CD8-positive, alpha-beta memory T cell (primary cell): Measurements from ENCODE around the gene LCLAT1. TPM values are rescaled to one million over a fixed set of nuclear protein-coding genes. Genes with fewer than 3 reads are reported as not detected.

Experiments
- CTCF ChIA-PET: fragments of 350-600 bp; sonication (Branson Sonifier 250); formaldehyde crosslinking; loops from one replicate; lab custom pipeline; 2021; ENCODE audit warnings: antibody characterized with exemption; lab: Charles Lee
- POLR2A ChIA-PET: fragments of 350-600 bp; sonication (Branson Sonifier 250); formaldehyde crosslinking; loops from one replicate; lab custom pipeline; 2021; ENCODE audit warnings: antibody characterized with exemption; lab: Charles Lee
- DNase-seq, 5 donors: peaks; one replicate each; pipeline versions ENCODE4 v3.0.0 to v3.0.0-alpha.2; 2020 to 2022; ENCODE audit warnings: mixed read lengths in 1 of 5
- H3K27ac ChIP-seq: one replicate; pipeline ENCODE4 v1.7.0; 2013; ENCODE audit warnings: low read depth, mild to moderate bottlenecking, low read length, moderate library complexity
- H3K27me3 ChIP-seq: 2 replicates; pipeline ENCODE4 v1.7.0; 2013; ENCODE audit warnings: low read length, mild to moderate bottlenecking; ENCODE audit not compliant: insufficient read depth, poor library complexity, severe bottlenecking
- H3K36me3 ChIP-seq: 2 replicates; pipeline ENCODE4 v1.7.0; 2013; ENCODE audit warnings: mild to moderate bottlenecking, low read length, moderate library complexity; ENCODE audit not compliant: insufficient read depth
- H3K4me1 ChIP-seq: 2 replicates; pipeline ENCODE4 v1.7.0; 2013; ENCODE audit warnings: mild to moderate bottlenecking, low read length, moderate library complexity; ENCODE audit not compliant: insufficient read depth
- H3K4me3 ChIP-seq: 2 replicates; pipeline ENCODE4 v1.7.0; 2013; ENCODE audit warnings: mild to moderate bottlenecking, low read length
- H3K9me3 ChIP-seq: 2 replicates; pipeline ENCODE4 v1.7.0; 2013; ENCODE audit warnings: mild to moderate bottlenecking, low read length
- H3K27ac Mint-ChIP-seq, 8 donors: one replicate each; pipeline ENCODE4 v1.8.0; 2020 to 2021; ENCODE audit warnings: mixed read lengths in 8 of 8, mild to moderate bottlenecking in 6 of 8, inconsistent platforms in 3 of 8, moderate library complexity in 3 of 8
- H3K27me3 Mint-ChIP-seq, 2 donors: one replicate each; pipeline ENCODE4 v1.8.0; 2020 to 2021; ENCODE audit warnings: mixed read lengths in 2 of 2, mild to moderate bottlenecking in 1 of 2, moderate library complexity in 1 of 2
- H3K36me3 Mint-ChIP-seq, 3 donors: one replicate each; pipeline ENCODE4 v1.8.0; 2020 to 2021; ENCODE audit warnings: mixed read lengths in 3 of 3, inconsistent platforms in 1 of 3, mild to moderate bottlenecking in 1 of 3
- H3K4me1 Mint-ChIP-seq, 3 donors: one replicate each; pipeline ENCODE4 v1.8.0; 2020 to 2021; ENCODE audit warnings: mixed read lengths in 3 of 3, inconsistent platforms in 1 of 3, mild to moderate bottlenecking in 1 of 3
- H3K4me3 Mint-ChIP-seq, 7 donors: one replicate each; pipeline ENCODE4 v1.8.0; 2020 to 2021; ENCODE audit warnings: mixed read lengths in 7 of 7, mild to moderate bottlenecking in 6 of 7, moderate library complexity in 4 of 7, inconsistent platforms in 2 of 7
- H3K9me3 Mint-ChIP-seq, 5 donors: one replicate each; pipeline ENCODE4 v1.8.0; 2020 to 2022; ENCODE audit warnings: mixed read lengths in 5 of 5, mild to moderate bottlenecking in 3 of 5, moderate library complexity in 2 of 5, inconsistent platforms in 1 of 5
- polyA plus RNA-seq: library from polyadenylated mRNA; unstranded; fragments of 300-500 nt; fragmentation: Illumina TruSeq; gene quantifications from one replicate; pipeline ENCODE4 v1.2.3, GENCODE V29; 2021
- total RNA-seq, 2 experiments: library from RNA; stranded (reverse); gene quantifications; one replicate each; pipeline ENCODE4 v1.2.3, GENCODE V29; 2021

Gene LCLAT1
- total and polyA plus RNA-seq, 3 experiments from 2014 or later = 18.0 to 31.0 (median 29.9) TPM

GRCh38 chr2:30664761-30665358 lies 217.8 kb downstream of the LCLAT1 start:
- Histone ChIP-seq H3K4me3 (no peak overlapping the region), H3K9me3 (no peaks in the 10 kb centered on the region), H3K4me1 (no peaks in the 10 kb centered on the region), H3K27me3 (no peaks in the 10 kb centered on the region), H3K27ac (no peak overlapping the region), H3K36me3 (no peaks in the 10 kb centered on the region)
- Mint-ChIP-seq H3K36me3 (peaks cover 0 to 10% (median under 1%) of the 10 kb centered on the region in 3 donors), H3K9me3 (peaks cover 5 to 11% (median 10%) of the 10 kb centered on the region in 5 donors), H3K4me3 (no peak overlapping the region), H3K4me1 (no peaks in the 10 kb centered on the region), H3K27me3 (peaks cover 0 to 2% of the 10 kb centered on the region in 2 donors), H3K27ac (no peak overlapping the region)
- no peak for DNase-seq
- CTCF ChIA-PET = no interaction called here
- POLR2A ChIA-PET = no interaction called here

DNA sequence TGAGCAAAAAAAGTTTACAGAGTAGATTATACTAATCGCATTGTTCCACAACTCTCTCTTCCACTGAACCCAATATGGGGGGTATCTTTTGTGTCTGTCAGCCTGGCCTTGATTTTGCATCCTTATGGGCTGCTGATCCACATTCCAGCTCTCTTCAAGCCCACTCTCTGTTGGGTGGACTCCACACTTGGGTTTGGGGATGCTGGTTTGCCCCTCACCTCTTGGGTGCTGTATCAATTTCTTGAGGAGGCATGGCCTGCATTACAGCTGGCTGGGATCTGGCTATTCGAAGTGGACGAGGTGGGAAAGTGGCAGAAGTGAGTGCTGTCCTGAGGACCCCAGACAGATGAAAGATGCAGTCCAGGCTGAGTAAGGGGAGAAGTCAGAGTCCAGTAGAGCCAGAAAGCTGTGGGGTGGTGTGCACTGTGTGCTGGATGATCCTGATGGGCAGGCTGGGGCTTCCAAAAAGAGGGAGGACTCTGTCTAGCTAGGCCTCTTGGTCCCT lies 218.8 kb downstream of the LCLAT1 start:
- peaks cover 3 to 11% of the 10 kb centered on the region in 2 donors for H3K27me3 Mint-ChIP-seq
- no peak for DNase-seq
- POLR2A ChIA-PET = no interaction called here

DNA sequence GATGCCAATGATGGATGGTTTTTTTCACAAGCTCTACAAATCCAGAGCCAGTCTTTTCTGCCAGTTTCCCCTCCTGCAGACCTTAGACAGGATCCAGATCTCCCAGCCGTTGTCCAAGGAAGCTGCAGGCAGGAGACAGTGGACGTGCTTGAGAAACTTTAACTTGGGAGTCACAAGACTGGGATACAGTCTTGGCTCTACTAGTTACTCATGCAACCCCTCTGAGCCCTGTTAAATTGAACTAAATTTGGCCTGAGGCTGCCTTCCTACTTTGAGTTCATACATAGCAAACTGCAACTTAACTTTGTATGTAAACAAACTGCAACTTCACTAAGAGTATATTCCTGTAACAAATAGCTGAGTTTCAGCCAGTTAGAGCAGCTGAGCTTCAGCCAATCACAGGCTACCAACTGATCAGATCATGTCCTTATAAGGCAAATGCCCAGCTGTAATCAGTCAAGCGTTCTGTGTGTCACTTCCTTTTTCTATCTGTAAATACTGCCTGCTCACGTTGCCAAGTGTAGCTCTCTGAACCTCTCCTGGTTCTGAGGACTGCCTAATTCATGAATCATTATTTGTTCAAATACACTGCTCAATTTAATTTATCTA lies 219.3 kb downstream of the LCLAT1 start:
- Histone ChIP-seq H3K27ac (no peak overlapping the region), H3K4me3 (no peak overlapping the region), H3K9me3 (peaks cover 6% of the 10 kb centered on the region), H3K36me3 (no peaks in the 10 kb centered on the region), H3K4me1 (no peaks in the 10 kb centered on the region), H3K27me3 (no peaks in the 10 kb centered on the region)
- POLR2A ChIA-PET = no interaction called here
- peaks cover 3 to 16% of the 10 kb centered on the region in 2 donors for H3K27me3 Mint-ChIP-seq
- H3K36me3 Mint-ChIP-seq = peaks cover 1 to 19% (median 3%) of the 10 kb centered on the region in 3 donors
- DNase-seq = no peak
- peaks cover 11 to 22% (median 14%) of the 10 kb centered on the region in 5 donors for H3K9me3 Mint-ChIP-seq
- peak overlapping the region in 1 of 8 donors; percentile 37 for H3K27ac Mint-ChIP-seq
- H3K4me1 Mint-ChIP-seq = no peaks in the 10 kb centered on the region
- no peak overlapping the region for H3K4me3 Mint-ChIP-seq
- CTCF ChIA-PET = interaction anchor here (1.3 kb wide), 1 partner anchor 502 kb away, joined by 3 read pairs; no protein-coding TSS in a partner anchor

More for the DNA sequence above, 218.8 kb downstream of the LCLAT1 start:
- Mint-ChIP-seq H3K4me3 (no peak overlapping the region), H3K27ac (no peak overlapping the region), H3K4me1 (no peaks in the 10 kb centered on the region), H3K9me3 (peaks cover 11 to 19% (median 14%) of the 10 kb centered on the region in 5 donors), H3K36me3 (peaks cover 1 to 19% (median 3%) of the 10 kb centered on the region in 3 donors)
- CTCF ChIA-PET = interaction anchor here (1.3 kb wide), 1 partner anchor 501 kb away, joined by 3 read pairs; no protein-coding TSS in a partner anchor
- Histone ChIP-seq H3K27me3 (no peaks in the 10 kb centered on the region), H3K9me3 (peaks cover 6% of the 10 kb centered on the region), H3K4me3 (no peak overlapping the region), H3K4me1 (no peaks in the 10 kb centered on the region), H3K36me3 (no peaks in the 10 kb centered on the region), H3K27ac (no peak overlapping the region)

GRCh38 chr2:30670453-30670852 lies 223.4 kb downstream of the LCLAT1 start:
- no peak overlapping the region for H3K27ac Mint-ChIP-seq
- peaks cover 3 to 40% of the 10 kb centered on the region in 2 donors for H3K27me3 Mint-ChIP-seq
- peaks cover 1 to 19% (median 3%) of the 10 kb centered on the region in 3 donors for H3K36me3 Mint-ChIP-seq
- ChIA-PET POLR2A (no interaction called here), CTCF (no interaction called here)
- H3K9me3 ChIP-seq = peaks cover 6% of the 10 kb centered on the region
- H3K4me3 ChIP-seq = no peak overlapping the region
- no peak for DNase-seq
- H3K4me1 ChIP-seq = no peaks in the 10 kb centered on the region
- peaks cover 11 to 22% (median 14%) of the 10 kb centered on the region in 5 donors for H3K9me3 Mint-ChIP-seq
- no peaks in the 10 kb centered on the region for H3K4me1 Mint-ChIP-seq
- no peak overlapping the region for H3K4me3 Mint-ChIP-seq
- no peaks in the 10 kb centered on the region for H3K36me3 ChIP-seq
- H3K27me3 ChIP-seq = no peaks in the 10 kb centered on the region
- H3K27ac ChIP-seq = no peak overlapping the region

DNA sequence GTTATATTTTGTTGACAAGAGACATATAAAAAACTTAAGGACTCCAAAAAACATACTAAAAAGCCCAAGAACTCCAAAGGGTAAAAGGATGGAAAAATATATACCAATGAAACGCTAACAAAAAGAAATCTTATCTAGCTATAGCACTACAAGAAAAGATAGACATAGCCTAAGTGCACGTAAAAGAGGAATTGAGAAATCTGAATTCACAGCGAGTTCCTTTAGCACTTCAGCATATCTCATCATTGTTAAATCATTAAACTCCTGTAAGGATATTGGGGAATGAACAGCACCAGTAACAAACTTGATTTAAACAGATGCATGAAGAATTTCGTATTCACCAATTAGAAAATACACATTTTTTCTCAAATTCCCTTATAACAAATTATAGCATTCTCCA lies 226.1 kb downstream of the LCLAT1 start:
- DNase-seq = no peak
- Histone ChIP-seq H3K36me3 (no peaks in the 10 kb centered on the region), H3K4me3 (no peak overlapping the region), H3K9me3 (peaks cover 6% of the 10 kb centered on the region), H3K27me3 (no peaks in the 10 kb centered on the region), H3K27ac (no peak overlapping the region), H3K4me1 (no peaks in the 10 kb centered on the region)
- ChIA-PET CTCF (no interaction called here), POLR2A (no interaction called here)
- Mint-ChIP-seq H3K4me1 (no peaks in the 10 kb centered on the region), H3K27ac (no peak overlapping the region), H3K27me3 (peaks cover 3 to 40% of the 10 kb centered on the region in 2 donors), H3K36me3 (peaks cover 1 to 19% (median 3%) of the 10 kb centered on the region in 3 donors), H3K9me3 (peaks cover 11 to 22% (median 14%) of the 10 kb centered on the region in 5 donors), H3K4me3 (no peak overlapping the region)

GRCh38 chr2:30675758-30676157 lies 228.7 kb downstream of the LCLAT1 start:
- no peak for DNase-seq
- peaks cover 2 to 29% of the 10 kb centered on the region in 2 donors for H3K27me3 Mint-ChIP-seq
- H3K4me1 Mint-ChIP-seq = no peaks in the 10 kb centered on the region
- Histone ChIP-seq H3K9me3 (no peaks in the 10 kb centered on the region), H3K4me1 (no peaks in the 10 kb centered on the region), H3K4me3 (no peak overlapping the region), H3K27ac (no peak overlapping the region), H3K27me3 (no peaks in the 10 kb centered on the region), H3K36me3 (no peaks in the 10 kb centered on the region)
- H3K4me3 Mint-ChIP-seq = no peak overlapping the region
- peaks cover 0 to 3% (median 0%) of the 10 kb centered on the region in 5 donors for H3K9me3 Mint-ChIP-seq
- ChIA-PET POLR2A (no interaction called here), CTCF (no interaction called here)
- peaks cover 0 to under 1% (median 0%) of the 10 kb centered on the region in 3 donors for H3K36me3 Mint-ChIP-seq
- H3K27ac Mint-ChIP-seq = no peak overlapping the region

GRCh38 chr2:30677231-30677630 lies 230.2 kb downstream of the LCLAT1 start:
- POLR2A ChIA-PET = no interaction called here
- Histone ChIP-seq H3K4me1 (no peaks in the 10 kb centered on the region), H3K4me3 (no peak overlapping the region), H3K36me3 (no peaks in the 10 kb centered on the region), H3K9me3 (no peaks in the 10 kb centered on the region), H3K27ac (no peak overlapping the region), H3K27me3 (no peaks in the 10 kb centered on the region)
- no peak for DNase-seq
- no peak overlapping the region for H3K27ac Mint-ChIP-seq
- no peaks in the 10 kb centered on the region for H3K4me1 Mint-ChIP-seq
- no peaks in the 10 kb centered on the region for H3K36me3 Mint-ChIP-seq
- CTCF ChIA-PET = no interaction called here
- no peaks in the 10 kb centered on the region for H3K9me3 Mint-ChIP-seq
- H3K4me3 Mint-ChIP-seq = no peak overlapping the region
- H3K27me3 Mint-ChIP-seq = peaks cover 2 to 23% of the 10 kb centered on the region in 2 donors

- Histone ChIP-seq H3K9me3 (no peaks in the 10 kb centered on the region), H3K27ac (no peak overlapping the region), H3K4me3 (no peak overlapping the region), H3K4me1 (no peaks in the 10 kb centered on the region), H3K36me3 (no peaks in the 10 kb centered on the region), H3K27me3 (no peaks in the 10 kb centered on the region)
- H3K4me3 Mint-ChIP-seq = no peak overlapping the region
- POLR2A ChIA-PET = no interaction called here
- CTCF ChIA-PET = interaction anchor here (1.3 kb wide), 1 partner anchor 11 kb away, joined by 3 read pairs; no protein-coding TSS in a partner anchor
- H3K27ac Mint-ChIP-seq = peak overlapping the region in 2 of 8 donors; percentile 13 to 31
- H3K4me1 Mint-ChIP-seq = no peaks in the 10 kb centered on the region
- DNase-seq = no peak
- H3K36me3 Mint-ChIP-seq = no peaks in the 10 kb centered on the region
- H3K27me3 Mint-ChIP-seq = peaks cover 2 to 18% of the 10 kb centered on the region in 2 donors
- H3K9me3 Mint-ChIP-seq = no peaks in the 10 kb centered on the region
Measured at GRCh38 chr2:30677861-30678385, 230.9 kb downstream of the LCLAT1 start.
